Stimulated activated CD4-positive, alpha-beta T cell treated with anti-CD3 and anti-CD28 coated beads, TNF-alpha, amount 100 ng/mL, for 4 hours (primary cell): ENCODE measurements around the gene VAC14.
"Not testable (repeated sequence)": the region's sequence is repeated elsewhere in the genome, so short reads cannot be mapped to it uniquely, and the experiment has no call there.

Experiments used
- DNase-seq, 3 experiments: peaks; one replicate each; pipeline ENCODE4 v3.0.0-alpha.2; 2020; ENCODE audit warnings: low read depth in 3 of 3

VAC14 gene

DNA sequence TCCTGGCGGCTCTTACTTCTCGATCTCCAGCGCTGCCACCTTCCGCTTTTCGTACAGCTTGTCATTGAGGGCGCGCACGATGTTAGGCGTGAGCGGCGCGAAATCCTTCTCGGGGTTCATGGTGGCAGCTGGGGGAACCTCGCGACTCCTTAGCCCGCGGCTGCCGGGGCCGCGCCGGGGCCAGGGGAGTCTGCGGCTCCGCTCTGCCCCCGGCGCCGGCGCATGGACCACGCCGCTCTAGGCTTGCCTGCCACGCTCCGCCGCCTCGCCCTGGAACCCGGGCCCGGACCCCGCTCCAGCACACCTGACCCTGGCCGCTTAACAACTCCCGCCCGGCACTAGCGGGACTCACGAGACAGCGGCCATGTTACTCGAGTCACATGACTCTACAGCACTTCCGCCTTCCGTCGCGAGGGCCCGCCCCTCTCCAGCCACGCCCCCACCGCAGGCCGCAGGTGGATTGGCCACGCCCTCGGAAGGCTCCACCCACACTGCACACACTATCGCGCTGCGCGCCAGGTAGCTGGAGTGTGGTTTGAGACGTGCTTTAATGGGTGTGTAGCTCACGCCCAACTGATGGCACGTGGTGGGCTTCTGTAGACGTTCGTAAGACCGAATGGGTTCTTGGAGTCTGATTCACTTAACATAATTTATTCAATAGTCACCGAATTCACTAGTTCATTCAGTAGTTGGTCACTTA, at the start of gene VAC14:
Gene VAC14 (minus strand): TSS at position 378 of the 700 bp plus-strand sequence. CDS start 258 bp downstream, at position 120.
- DNase-seq, result peak; percentile 95 to 96 (median 95)

DNA sequence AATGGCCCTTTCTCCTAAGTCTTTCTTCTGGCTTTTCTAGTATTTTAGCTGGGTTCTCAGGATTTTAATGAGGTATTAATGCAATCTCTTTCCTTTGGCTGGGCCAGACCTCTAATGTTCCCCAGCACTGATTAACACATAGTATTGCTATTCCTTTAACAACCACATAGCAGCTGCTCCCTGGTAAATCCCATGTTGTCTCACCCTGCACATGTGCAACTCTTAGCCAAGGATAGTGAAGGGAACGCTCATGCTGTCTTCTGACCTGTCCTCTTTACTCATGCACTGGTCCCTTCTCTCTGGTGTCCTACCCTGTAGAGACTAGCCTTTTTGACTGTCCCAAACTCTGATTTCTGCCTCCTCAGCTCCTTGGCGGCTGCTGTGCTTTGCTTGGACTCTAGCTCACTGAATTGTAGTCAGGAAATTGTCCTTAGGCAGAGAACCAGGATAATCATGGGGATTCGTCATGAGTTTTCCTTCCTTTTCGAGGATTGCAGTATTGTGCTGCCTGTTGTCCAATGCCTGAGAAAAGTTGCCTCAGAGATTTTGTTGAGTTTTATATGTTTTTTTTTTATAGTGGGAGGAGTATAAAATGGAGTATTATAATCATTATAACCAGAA, 22.6 kb upstream of the VAC14 start:
- not testable (repeated sequence) for DNase-seq

- DNase-seq, result not testable (repeated sequence)
These were observed 21.8 kb upstream of the VAC14 start for GRCh38 chr16:70822734-70823133.

DNA sequence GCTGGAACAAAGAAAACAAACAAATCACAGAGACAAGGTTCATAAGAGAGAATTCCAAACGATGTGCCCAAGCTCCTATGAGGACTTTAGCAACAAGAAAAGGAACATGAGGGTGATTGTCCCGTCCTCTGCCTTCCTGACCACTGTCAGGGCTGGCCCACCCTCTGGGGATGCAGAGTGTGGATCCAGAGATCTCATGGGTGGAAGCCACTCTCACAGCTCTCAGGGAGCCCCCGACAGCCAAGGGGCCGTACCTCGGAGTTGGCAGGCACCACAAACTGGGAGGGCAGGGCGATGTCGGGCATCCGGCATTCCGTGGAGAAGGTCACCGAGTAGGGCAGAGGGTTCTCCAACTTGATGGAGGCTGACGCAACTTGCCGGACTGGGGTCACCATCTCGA, 17.1 kb upstream of the VAC14 start:
- DNase-seq, result not testable (repeated sequence)

GRCh38 chr16:70809392-70810060, 8.6 kb upstream of the VAC14 start:
- no peak for DNase-seq

GRCh38 chr16:70808371-70808770, 7.4 kb upstream of the VAC14 start:
- no peak for DNase-seq

DNA sequence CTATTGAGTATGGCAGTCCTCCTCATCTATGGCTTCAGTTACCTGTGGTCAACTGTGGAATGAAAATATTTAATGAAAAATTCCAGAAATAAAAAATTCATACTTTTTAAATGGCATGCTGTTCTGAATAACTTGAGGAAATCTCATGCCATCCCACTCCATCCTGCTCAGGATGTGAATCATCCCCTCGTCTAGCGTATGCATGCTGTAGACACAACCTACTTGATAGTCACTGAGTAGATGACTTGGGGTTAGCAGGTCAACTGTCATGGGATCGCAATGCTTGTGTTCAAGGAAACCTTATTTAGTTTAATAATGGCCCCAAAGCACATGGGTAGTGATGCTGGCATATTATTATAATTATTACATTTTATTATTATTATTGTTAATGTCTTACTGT, 4.8 kb upstream of the VAC14 start:
- DNase-seq, result no peak

GRCh38 chr16:70805380-70805779, 4.4 kb upstream of the VAC14 start:
- DNase-seq, result no peak

DNA sequence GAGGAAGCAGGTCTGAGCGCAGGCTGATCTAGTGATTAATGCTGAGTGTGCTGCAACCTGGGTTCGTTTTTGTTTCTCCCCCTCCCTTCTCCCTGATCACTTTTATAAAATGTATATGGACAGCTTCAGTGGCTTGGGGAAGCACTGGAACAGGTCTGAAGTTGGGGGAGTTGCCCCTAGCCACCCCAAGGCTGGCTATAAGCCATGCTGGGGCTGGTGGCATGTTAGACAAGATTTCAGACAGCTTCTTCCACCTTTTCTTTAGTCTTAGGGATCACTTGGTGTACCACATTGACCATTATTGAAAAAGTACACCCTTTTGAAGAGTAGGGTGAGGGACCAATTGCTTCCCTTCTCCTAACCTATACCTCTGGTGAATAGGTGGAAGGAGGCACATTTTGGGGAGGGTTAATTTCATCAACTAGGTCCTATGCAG, 3.8 kb upstream of the VAC14 start:
- no peak for DNase-seq

DNA sequence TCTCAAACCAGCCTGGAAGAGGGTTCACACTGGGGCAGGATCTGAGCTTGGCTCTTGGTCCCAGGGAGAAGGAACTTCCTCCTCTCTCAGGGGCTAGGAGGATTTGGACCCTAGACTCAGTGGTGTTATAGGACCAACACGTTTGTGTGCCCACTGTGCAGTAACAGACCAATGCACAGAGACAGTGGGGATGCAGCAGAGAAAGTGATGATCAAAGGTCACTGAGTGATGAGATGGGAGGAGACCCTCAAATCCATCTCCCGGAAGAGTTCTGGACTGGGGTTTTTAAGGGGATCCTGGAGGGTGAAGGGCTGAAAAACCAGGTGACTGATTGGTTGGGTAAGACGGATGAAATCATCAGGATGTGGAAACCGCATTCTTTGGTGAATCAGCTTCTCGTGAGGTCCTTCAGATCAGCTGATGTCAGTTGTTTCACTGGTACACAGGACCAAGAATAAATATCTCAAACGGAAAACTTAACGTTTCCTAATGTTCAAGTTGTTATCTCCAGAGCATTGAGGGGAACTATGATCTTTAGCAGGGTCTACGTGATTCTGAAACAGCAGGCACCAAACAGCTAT, 3.3 kb upstream of the VAC14 start:
- DNase-seq, result no peak

- no peak for DNase-seq
These were observed 2.4 kb upstream of the VAC14 start for GRCh38 chr16:70803319-70803718.

GRCh38 chr16:70801611-70802010, 653 bp upstream of the VAC14 start:
- DNase-seq, result no peak

- DNase-seq, result no peak
These were observed 647 bp downstream of the VAC14 start for GRCh38 chr16:70800311-70800710.

GRCh38 chr16:70796301-70796700, 4.7 kb downstream of the VAC14 start:
- no peak for DNase-seq

DNA sequence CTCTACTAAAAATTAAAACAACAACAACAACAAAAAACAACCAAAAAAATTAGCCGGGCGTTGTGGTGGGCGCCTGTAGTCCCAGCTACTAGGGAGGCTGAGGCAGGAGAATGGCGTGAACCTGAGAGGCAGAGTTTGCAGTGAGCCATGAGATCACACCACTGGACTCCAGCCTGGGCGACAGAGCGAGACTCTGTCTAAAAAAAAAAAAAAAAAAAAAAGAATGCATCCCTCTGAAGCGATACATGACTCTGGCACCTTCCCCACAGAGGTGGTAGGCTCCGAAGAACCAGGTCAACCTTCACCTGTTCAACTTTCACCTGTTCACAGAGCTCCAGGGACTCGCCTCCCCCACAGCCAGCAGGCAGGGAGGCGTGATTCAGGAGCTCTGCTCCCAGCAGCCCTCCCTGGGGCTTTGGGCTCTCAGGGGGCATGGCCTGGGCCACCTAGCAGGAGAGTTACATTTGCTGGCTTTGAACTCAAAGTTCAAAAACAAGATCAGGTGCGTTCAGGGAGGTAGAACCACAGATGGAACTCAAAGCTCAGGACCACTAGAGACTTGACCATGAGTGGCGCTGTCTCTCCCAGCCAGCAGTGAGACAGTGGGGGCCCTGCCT, 5.6 kb downstream of the VAC14 start:
- no peak for DNase-seq

GRCh38 chr16:70793851-70794502, 7.0 kb downstream of the VAC14 start:
- no peak for DNase-seq

DNA sequence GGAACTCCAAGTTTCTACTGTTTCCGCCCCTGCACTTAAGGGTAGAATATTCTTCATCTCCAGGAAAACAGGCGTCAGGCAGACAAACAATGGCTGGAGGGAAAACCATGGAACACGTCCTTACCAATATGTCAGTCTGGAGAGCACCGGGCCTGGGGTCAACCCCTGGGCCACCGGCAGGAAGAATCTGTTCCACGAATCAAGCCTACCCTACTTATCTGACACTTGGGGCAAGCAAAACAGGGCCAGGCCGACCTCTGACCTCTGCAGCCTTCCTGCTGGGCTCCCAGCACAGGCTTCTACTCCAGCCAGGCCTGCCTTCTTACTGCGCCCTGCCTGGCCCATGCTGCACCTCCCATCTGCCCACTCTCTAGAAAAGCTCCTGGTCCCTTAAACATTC, 10.1 kb downstream of the VAC14 start:
- no peak for DNase-seq

DNA sequence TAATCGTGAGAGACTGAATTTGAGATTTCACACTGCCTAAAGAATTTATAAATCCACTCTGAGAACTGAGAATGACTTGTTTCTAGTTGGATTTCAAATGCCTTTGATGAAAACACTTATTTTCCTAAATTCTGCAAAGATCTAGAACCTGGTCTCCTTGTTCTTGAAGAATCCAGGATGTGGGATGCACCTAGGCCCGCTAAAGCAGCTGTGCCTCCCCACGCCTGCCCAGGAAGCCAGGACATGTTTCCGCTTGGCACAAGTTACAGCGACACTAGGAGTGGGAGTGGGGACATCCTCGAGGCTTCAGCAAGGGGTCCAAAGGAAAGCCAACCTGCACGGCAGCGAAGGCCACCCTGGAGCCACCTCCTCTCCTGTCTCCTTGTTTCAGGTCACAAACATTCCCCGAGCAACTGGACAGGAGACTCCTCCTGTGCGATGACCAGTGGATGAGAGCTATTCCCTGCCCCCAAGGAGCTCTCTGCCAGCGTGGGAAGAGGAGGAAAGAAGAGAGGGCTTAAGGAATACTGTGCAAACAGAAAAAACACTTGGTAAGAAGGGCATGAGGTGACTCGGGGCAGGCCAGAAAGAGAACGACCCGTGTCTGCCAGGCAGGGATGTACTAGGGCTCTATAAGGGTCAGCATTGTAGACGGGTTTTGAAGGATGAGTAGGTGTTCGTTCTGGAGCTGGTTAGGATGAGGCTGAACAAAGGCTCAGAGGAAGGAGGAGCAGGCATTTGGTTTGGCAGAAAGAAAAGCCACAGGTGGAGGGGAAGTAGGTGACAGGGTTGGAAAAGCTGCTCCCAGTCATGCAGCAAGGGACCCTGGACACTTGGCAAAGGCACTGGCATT, 11.1 kb downstream of the VAC14 start:
- no peak for DNase-seq

DNA sequence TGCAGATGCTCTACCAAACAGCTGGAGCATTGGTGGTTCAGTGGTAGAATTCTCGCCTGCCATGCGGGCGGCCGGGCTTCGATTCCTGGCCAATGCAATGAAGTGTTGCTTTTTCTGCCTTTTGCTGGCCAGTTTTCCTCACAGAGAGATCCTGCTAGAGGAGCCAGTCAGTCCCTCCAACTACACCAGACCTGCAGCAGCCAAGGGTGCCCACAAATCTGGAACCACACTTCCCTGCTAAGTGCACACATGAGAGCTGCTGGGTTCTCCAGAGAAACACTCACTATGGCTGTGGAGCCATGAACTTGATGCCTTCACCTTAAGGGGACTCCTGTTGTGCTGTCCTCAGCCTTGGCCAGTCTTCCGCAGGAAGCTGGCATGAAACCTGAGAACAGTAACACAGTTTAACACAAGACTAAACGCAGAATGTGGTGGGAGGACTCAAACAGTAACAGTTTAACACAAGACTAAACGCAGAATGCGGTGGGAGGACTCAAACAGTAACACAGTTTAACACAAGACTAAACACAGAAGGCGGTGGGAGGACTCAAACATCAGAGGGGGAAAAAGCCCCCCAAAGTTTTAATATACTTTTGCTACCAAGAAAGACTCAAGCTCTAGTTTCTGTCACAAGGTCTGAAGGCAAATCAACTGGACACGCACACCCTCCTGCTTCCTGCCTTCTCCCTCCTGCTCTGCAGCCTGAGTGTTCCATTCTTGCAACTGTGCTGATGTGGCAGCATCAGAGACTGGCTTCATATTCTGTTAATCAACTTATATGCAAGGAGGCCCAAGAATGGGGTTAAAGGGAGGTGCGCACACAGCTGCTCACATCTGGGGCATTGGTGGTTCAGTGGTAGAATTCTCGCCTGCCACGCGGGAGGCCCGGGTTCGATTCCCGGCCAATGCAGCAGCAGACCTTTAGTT, 12.0 kb downstream of the VAC14 start:
- no peak for DNase-seq
